Esophagus muscularis mucosa (tissue), 4 donors: Measurements from ENCODE around the gene LEMD3. TPM values are rescaled to one million over a fixed set of nuclear protein-coding genes. Genes with fewer than 3 reads are reported as not detected.

Experiments used
- DNase-seq: peaks from one replicate; pipeline ENCODE4 v3.0.0-alpha.2; 2017; ENCODE audit errors: extremely low spot score
- H3K27ac ChIP-seq, 4 donors: fragments of 200-600 bp; sonication (generic); replicated peaks in 1 of 4; 1 replicate in 3 of 4; 2 replicates in 1 of 4; pipeline ENCODE4 v1.5.1; 2016 to 2019; ENCODE audit warnings: mild to moderate bottlenecking in 1 of 4
- H3K27me3 ChIP-seq, 4 donors: fragments of 200-600 bp; sonication (generic); one replicate each; pipeline versions ENCODE4 v1.5.1 to v1.6.0; 2016 to 2019
- H3K36me3 ChIP-seq, 4 donors: fragments of 200-600 bp; sonication (generic); one replicate each; pipeline ENCODE4 v1.5.1; 2016 to 2019
- H3K4me1 ChIP-seq, 4 donors: fragments of 200-600 bp; sonication (generic); one replicate each; pipeline ENCODE4 v1.5.1; 2016 to 2019
- H3K4me3 ChIP-seq, 4 donors: fragments of 200-600 bp; sonication (generic); 1 replicate in 2 of 4; 2 replicates in 2 of 4; pipeline ENCODE4 v1.5.1; 2016 to 2019; ENCODE audit warnings: mild to moderate bottlenecking in 4 of 4, moderate library complexity in 1 of 4
- H3K9me3 ChIP-seq, 4 donors: fragments of 200-600 bp; sonication (generic); 1 replicate in 3 of 4; 2 replicates in 1 of 4; pipeline ENCODE4 v1.5.1; 2016 to 2019
- EP300 ChIP-seq: sonication (generic); formaldehyde crosslinking; IDR thresholded peaks from one replicate; pipeline ENCODE4 v1.6.1; 2017; ENCODE audit warnings: antibody characterized with exemption
- POLR2A ChIP-seq: fragments of 450-650 bp; IDR thresholded peaks from one replicate; pipeline ENCODE4 v1.6.1; 2017; ENCODE audit warnings: antibody characterized with exemption, moderate library complexity, mild to moderate bottlenecking, low read depth
- POLR2AphosphoS5 ChIP-seq, 2 donors: sonication (generic); formaldehyde crosslinking; IDR thresholded peaks; one replicate each; pipeline ENCODE4 v1.6.1; 2017; ENCODE audit warnings: antibody characterized with exemption in 2 of 2
- WGBS: methylation state at CpG from one replicate; pipeline ENCODE4 v1.1.5; 2018; 5-methylcytosine and 5-hydroxymethylcytosine counted together
- intact Hi-C: fragments of 100-400 bp; cut with DNase I; formaldehyde crosslinking; loops from one replicate; pipeline ENCODE4 v1.15.1; 2023
- total RNA-seq, 4 donors: library from RNA; depleted of rRNA; stranded (reverse); fragments of >200 nt; gene quantifications; one replicate each; pipeline versions ENCODE4 v1.1.0 to v1.2.1, GENCODE V29; 2016
- TF ChIP-seq, protein P1 (sequence below), 3 experiments: fragments of 200-600 bp in 2 of 3; fragments of 450-650 bp in 1 of 3; sonication (generic) in 2 of 3; IDR thresholded peaks; one replicate each; pipeline ENCODE4 v1.5.1; 2017 to 2019; ENCODE audit warnings: antibody characterized with exemption in 3 of 3, mild to moderate bottlenecking in 2 of 3, moderate library complexity in 1 of 3

The LEMD3 gene
- 10 to 100 TPM; 26.6 to 39.0 (median 29.3) TPM for total RNA-seq

DNA sequence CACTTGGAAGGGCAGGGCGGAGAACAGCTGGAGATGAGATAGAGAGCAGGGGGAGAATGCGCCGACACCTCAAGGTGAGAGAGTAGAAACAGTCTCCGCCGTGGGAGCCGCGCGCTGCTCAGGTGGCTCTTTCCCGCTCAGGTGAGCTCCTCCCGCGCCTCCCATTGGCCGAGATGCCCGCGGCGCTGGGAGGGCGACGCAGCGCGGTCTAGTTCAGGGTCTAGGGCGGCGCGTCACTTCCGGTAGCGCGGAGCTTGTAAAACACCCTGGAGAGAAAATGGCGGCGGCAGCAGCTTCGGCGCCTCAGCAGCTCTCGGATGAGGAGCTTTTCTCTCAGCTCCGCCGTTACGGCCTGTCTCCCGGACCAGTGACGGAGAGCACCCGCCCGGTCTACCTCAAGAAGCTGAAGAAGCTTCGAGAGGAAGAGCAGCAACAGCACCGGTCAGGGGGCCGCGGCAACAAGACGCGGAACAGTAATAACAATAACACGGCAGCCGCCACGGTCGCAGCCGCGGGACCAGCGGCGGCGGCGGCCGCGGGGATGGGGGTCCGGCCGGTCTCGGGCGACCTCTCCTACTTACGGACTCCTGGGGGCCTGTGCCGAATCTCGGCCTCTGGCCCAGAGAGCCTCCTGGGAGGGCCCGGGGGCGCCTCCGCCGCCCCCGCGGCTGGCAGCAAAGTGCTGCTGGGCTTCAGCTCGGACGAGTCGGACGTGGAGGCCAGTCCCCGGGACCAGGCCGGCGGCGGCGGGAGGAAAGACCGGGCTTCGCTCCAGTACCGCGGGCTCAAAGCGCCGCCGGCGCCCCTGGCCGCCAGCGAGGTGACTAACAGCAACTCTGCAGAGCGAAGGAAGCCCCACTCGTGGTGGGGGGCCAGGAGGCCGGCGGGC is at the start of gene LEMD3:
Gene LEMD3, plus strand, starts transcription at position 264 of the 889 bp plus-strand sequence. Its CDS starts 14 bp downstream, at position 278.
- intact Hi-C loops: no loop called here
- Histone ChIP-seq H3K27ac (peak within 1 kb of the TSS; percentile 92 to 95 (median 94)), H3K27me3 (peaks cover 0 to 18% (median 0%) of the 10 kb centered on the region in 4 donors), H3K4me3 (peak within 1 kb of the TSS; percentile 77 to 98 (median 86)), H3K9me3 (no peaks in the 10 kb centered on the region), H3K36me3 (no peaks in the 10 kb centered on the region), H3K4me1 (peaks cover 41 to 48% (median 46%) of the 10 kb centered on the region in 4 donors)
- peak; percentile 97 for DNase-seq
- TF ChIP-seq, protein P1, sequence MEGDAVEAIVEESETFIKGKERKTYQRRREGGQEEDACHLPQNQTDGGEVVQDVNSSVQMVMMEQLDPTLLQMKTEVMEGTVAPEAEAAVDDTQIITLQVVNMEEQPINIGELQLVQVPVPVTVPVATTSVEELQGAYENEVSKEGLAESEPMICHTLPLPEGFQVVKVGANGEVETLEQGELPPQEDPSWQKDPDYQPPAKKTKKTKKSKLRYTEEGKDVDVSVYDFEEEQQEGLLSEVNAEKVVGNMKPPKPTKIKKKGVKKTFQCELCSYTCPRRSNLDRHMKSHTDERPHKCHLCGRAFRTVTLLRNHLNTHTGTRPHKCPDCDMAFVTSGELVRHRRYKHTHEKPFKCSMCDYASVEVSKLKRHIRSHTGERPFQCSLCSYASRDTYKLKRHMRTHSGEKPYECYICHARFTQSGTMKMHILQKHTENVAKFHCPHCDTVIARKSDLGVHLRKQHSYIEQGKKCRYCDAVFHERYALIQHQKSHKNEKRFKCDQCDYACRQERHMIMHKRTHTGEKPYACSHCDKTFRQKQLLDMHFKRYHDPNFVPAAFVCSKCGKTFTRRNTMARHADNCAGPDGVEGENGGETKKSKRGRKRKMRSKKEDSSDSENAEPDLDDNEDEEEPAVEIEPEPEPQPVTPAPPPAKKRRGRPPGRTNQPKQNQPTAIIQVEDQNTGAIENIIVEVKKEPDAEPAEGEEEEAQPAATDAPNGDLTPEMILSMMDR (IDR thresholded peaks at IDR 0.05): peak in 1 of 3 experiments; percentile 18
- TF ChIP-seq POLR2AphosphoS5 (IDR thresholded peaks at IDR 0.05) (peak; percentile 93 to 94), EP300 (no peak), POLR2A (peak; percentile 52)
- WGBS: 0% methylated on average over 35 of the region's 91 CpGs

DNA sequence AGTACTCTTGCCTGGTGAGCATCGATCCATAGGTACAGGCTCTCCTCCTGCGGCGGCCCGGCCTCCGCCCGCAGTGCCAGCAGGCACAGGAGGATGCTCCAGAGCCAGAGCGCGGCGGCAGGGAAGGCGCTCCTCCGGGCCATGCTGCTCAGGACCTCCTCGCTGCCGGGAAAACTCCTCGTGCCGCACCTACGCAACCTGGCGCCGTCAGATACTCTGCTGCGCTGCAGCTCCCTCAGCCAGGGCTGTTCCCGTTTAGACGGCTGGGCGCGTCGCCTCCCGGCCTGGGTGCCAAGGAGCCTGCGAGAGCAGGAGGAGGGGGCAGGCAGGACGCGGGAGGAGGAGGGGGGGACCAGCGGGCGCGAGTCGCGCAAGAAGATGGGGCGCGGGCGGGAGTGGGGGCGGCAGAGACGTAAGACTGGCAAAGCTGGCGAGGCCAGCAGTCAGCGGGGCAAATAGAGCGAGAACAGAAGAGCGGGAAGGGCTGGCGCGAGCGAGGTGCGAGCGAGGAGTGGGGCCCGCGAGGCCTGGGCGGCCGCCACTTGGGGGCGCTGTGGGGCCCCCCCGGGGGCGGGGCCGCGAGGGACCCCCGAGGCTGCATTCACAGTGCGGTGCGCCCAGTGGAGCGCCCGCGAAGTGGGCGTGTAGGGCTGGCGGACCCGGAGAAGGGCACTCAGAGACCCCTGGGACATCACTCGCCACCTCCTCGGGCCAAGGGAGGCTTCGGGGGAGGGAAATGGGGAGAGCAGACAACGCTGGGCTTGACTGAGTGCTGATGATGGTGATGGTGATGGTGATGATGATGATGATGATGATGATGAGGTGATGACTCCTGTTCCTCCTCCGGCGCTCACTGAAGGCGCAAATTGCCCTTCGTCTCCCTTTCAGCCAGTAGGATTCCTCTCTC is 48.1 kb upstream of the LEMD3 start, which contains the start of gene WIF1:
Gene WIF1, minus strand, starts transcription at position 257 of the 907 bp plus-strand sequence. Its CDS starts 114 bp downstream, at position 143.
- TF ChIP-seq, protein P1 (IDR thresholded peaks at IDR 0.05): peak in 1 of 3 experiments; percentile 8
- no peak for TF ChIP-seq POLR2A
- H3K4me1 ChIP-seq: peaks cover 8 to 13% (median 11%) of the 10 kb centered on the region in 4 donors
- H3K27me3 ChIP-seq: peaks cover 8 to 81% (median 19%) of the 10 kb centered on the region in 4 donors
- H3K36me3 ChIP-seq: no peaks in the 10 kb centered on the region
- no peak within 1 kb of the TSS for H3K27ac ChIP-seq
- no peaks in the 10 kb centered on the region for H3K9me3 ChIP-seq
- H3K4me3 ChIP-seq: peak within 1 kb of the TSS; percentile 36 to 52 (median 40)
- 5% methylated on average over 31 of the region's 73 CpGs for WGBS
- intact Hi-C loops: loop anchor here (10.0 kb wide), 1 partner anchor 227 kb away; no protein-coding TSS in a partner anchor
- DNase-seq: no peak

- no peaks in the 10 kb centered on the region for H3K9me3 ChIP-seq
- no peak for DNase-seq
- WGBS: 86% methylated on average over 34 of the region's 34 CpGs
- no peak overlapping the region for H3K27ac ChIP-seq
- intact Hi-C loops: loop anchor here (10.0 kb wide), 1 partner anchor 227 kb away; no protein-coding TSS in a partner anchor
- no peak for TF ChIP-seq POLR2AphosphoS5 (IDR thresholded peaks at IDR 0.05)
- TF ChIP-seq, protein P1 (IDR thresholded peaks at IDR 0.05): no peak
- no peak for TF ChIP-seq EP300
- TF ChIP-seq POLR2A: no peak
- H3K4me1 ChIP-seq: peaks cover 8 to 13% (median 11%) of the 10 kb centered on the region in 4 donors
- H3K27me3 ChIP-seq: peaks cover 8 to 82% (median 19%) of the 10 kb centered on the region in 4 donors
- peak overlapping the region in 1 of 4 donors; percentile 38 for H3K4me3 ChIP-seq
- no peaks in the 10 kb centered on the region for H3K36me3 ChIP-seq
These were observed 47.4 kb upstream of the LEMD3 start for GRCh38 chr12:65121956-65122469.

DNA sequence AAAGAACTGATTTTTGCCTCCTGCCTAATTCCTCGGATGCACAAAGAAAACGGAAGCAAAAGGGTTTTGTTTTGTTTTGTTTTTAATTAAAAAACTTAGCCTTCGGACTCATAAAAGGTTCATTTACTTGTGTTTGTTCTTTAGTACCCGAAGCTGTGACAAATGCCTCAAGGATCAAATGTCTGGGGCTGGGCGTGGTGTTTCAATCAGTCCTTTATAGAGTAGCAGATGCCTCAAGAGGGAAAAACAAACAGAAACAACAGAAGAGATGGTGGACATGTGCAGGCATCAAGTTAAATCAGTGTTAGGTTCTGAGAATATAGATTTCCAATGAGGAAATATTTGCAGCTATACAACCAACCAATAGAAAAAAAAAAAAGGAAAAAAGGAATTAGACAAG is 46.7 kb upstream of the LEMD3 start:
- Histone ChIP-seq H3K27me3 (peaks cover 8 to 75% (median 19%) of the 10 kb centered on the region in 4 donors), H3K4me1 (peaks cover 8 to 13% (median 11%) of the 10 kb centered on the region in 4 donors), H3K27ac (no peak overlapping the region), H3K36me3 (no peaks in the 10 kb centered on the region), H3K9me3 (no peaks in the 10 kb centered on the region), H3K4me3 (no peak overlapping the region)
- intact Hi-C loops: loop anchor here (10.0 kb wide), 1 partner anchor 228 kb away; no protein-coding TSS in a partner anchor
- TF ChIP-seq POLR2A (no peak), EP300 (no peak), POLR2AphosphoS5 (IDR thresholded peaks at IDR 0.05) (no peak)
- TF ChIP-seq, protein P1 (IDR thresholded peaks at IDR 0.05): no peak
- DNase-seq: no peak
- WGBS: 76% methylated on average over 5 of the region's 5 CpGs
